NCI-H2196 treated with DMSO at 0.1 percent for 48 hours (cell line): ENCODE measurements around the gene F7.

Experiments
- DNase-seq: peaks from one replicate; lab custom pipeline; 2025; ENCODE audit not compliant: unreplicated experiment; lab: John Stamatoyannopoulos, UW

Gene F7

DNA sequence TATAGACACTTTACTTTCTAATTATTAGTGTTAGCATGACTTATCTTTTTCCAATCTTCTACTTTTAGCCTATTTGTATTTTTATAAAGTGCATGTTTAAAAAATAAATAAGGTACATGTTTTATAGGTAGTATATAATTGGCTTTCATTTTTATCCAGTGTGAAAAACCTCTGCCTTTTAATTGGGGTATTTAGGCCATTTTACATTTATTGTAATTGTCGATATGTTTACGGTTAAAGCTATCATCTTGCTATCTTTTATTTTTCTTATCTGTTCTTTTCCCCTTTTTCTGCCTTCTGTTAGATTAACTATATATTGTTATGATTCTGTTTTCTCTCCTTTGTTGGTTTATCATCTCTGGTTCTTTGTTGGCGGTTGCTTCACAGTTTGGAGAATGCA is 62.0 kb downstream of the F7 start:
- no peak for DNase-seq

DNA sequence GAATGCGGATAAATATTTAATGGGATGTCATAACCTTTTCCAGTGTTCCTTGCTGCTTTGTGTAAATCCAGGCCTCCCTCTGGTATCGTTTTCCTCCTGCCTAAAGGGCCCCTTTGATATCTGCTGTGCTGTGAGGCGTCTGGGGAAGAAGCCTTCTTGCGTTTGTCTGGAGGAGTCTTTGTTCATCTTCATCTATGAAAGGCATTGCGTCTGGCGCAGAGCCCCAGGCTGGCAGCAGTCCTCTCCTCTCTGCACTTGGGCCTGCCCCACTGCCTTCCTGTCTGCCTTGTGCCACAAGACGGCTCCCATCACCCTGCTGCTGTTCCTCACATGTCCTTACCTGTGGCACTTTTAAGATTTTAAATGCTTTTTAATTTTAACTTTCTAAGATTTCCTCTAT is 62.6 kb downstream of the F7 start:
- no peak for DNase-seq

DNA sequence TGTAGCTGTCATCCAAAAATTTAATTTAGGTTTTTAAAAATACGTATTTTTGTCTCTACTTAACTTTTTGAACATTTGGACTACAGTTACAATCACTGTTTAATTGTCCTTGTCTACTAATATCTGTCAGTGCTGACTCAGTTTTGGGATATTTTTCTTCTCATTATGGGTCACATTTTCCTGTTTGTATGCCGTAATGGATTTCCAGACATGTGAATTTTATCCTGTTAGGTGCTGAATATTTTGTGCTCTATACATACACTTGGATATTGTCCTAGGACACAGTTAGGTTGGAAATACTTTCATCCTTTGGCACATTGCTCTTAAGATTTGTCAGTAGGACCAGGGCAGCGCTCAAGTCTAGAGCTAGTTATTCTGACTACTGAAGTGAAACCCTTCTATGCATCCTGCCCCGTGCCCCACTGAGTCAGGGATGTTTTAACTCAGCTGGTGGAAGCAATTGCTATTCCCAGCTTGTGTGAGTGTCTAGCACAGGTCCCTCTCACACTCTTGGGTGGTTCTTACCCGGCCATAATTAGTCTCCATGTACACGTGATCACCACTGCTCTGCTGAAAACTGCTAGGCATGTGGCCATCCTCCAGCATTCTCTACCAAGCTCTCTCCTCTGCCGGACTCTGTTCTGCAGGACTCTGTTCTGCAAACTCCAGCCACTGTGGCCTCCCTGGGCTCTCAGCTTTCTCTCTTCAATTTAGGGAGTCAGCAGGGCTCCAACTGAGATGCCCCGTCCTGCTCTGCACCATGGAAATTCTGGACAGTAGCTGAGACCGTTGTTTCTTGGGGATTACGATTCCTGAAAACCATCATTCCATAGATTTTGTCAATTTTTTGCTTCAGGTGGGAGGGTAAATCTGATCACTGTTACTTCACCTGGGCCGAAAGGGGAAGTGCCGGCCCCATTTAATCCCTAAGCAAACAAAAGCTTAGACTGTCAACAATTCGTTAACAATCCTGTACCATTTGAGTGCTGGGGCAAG is 64.0 kb downstream of the F7 start:
- no peak for DNase-seq
